CD4-positive, alpha-beta T cell treated with Interleukin-21 for 1 hour (primary cell): ENCODE data around the gene PLCG2.
"Not testable (repeated sequence)": the region's sequence is repeated elsewhere in the genome, so short reads cannot be mapped to it uniquely, and the experiment has no call there.

ENCODE experiments used
- DNase-seq: peaks from one replicate; pipeline ENCODE4 v3.0.0-alpha.2; 2020

Gene PLCG2

DNA sequence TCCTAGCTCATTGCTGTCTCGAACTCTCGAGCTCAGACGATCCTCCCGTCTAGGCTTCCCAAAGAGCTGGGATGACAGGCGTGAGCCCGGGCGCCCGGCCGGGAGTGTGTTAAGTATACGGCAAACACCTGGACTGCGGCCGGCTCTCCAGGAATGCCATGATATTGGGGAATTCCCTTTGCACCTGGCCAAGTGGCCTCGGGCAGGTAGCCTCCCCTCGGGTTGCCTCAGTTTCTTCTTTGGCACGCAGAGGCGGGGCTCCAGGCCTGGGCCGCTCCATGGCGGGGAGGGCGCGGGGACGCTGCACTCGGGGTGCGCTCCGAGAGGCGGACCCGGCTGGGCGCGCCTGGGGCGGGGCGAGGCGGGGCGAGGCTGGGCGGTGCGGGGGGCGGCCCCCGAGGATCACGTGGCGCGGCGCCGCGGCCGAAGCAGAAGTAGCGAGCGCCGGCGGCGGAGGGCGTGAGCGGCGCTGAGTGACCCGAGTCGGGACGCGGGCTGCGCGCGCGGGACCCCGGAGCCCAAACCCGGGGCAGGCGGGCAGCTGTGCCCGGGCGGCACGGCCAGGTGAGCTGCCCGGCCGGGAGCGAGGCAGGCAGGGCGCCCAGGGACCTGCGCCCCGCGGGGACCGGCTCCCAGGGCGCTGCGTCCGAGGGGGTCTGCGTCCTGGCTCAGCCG is at the start of gene PLCG2:
PLCG2 (plus strand) TSS at position 431 of the 675 bp plus-strand sequence. CDS start 6,699 bp downstream, outside the sequence.
- peak; percentile 72 for DNase-seq

DNA sequence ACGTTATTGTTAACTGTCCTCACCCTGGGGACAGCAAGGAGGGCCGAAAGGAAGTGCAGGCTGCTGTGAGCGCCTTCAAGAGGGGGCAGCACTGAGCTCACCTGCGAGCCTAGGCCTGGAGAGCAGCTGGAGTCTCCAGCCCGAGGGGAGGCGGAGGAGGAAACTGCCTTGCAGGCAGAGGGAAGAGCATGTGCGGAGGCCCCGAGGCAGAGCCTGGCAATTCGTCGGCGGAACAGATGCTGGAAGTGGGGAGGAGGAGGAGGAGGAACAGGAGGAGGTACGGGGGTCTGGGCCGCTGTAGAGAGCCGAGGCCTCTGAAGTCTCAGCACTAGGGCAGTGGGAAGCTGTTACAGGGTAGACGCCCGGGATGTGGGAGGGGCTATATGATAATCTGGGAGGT is 49.6 kb upstream of the PLCG2 start:
- DNase-seq: no peak

DNA sequence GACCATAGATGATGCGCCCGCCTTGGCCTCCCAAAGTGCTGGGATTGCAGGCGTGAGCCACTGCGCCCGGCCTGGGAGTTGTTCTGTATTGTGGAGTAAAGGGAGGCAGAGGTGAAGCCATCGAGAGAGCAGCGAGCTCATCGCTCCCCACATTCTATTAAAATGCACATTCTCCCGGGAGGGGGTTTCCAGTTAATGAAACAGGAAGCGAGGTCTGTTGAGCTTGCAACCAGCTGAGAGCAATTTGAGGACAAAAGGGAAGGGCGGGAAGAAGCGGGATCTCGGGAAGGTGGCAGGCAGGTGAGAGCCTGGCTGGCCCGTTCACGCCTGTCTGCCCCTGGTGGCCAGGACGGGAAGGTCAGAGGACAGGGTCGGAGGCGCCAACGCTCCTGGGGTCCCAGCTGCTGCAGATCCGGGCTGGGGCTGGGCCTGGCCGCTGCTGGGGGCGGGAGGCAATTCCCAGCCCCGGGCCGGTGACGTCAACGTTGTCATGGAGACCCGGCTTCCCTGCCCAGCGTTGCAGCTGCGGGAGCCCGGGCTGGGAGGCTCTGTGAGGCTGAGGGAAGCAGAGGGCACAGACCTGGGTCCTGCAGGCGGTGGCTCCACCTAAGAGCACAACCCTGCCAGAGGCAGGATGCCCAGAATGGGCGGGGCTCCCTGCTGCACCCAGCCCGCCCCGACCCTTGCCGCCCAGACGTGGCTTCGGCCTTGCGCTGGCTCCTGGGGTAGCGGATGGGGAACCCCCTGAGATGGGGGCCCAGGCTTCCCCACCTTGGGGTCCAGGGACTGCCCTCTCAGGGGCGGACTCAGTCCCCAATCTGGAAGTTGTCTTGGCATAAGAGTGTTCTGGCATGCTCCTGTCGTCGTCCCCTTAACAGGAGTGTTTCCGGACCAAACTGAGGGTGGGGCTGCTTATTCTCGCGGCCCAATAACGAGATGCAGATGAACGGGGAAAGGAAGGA is 48.7 kb upstream of the PLCG2 start:
- peak; percentile 69 for DNase-seq

DNA sequence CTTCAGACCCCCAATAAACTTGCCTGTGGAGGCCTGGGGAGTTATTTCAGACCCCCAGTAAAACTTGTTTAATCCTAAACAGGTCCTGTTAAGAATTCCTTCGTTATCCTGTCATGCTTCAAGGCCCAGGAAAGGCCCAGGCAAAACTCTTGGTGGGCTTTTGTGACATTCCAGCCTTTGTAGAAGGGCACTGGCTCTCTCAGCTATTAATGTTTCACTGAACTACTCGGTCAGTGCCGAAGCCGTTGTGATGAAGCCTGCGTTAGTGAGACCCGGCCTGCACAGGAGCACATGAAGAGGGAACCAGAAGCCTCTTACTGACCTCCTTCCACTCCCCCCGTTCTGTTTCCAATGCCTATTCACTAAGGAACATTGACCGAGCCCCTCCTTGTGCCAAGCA is 47.4 kb upstream of the PLCG2 start:
- DNase-seq: no peak

DNA sequence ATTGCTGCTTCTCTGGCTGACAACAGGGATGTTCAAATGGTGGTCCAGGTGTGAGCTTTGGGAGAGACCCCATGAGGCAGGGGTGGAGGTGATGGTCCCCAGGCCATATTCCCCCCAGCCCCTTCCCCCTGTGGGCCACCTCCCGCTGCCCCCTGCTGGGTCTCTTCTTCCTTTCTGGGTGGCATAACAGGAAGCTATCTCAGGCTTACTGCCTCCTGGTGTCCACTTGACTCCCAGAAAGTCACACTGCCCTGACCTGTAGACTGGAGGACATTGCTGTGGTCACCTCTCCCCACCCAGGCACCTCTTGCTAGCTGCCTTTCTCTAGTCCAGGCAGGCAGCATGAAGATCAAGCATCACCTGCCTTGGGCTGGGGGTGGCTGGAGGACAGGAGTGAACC is 46.4 kb upstream of the PLCG2 start:
- DNase-seq: no peak

DNA sequence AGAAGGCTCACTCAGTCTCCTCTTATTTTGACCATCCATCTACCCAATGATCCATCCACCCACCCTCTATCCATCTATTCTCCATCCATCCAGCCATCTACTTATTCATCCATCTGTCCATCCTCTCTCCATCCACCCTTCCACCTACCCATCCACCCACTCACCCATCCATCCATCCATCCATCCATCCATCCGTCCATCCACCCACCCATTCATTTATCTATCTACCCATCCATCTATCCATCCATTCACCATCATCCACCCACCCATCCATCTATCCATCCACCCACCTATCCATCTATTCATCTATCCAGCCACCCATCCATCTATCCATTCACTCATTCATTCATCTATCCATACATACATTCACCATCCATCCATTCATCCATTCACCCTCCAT is 45.8 kb upstream of the PLCG2 start:
- no peak for DNase-seq

DNA sequence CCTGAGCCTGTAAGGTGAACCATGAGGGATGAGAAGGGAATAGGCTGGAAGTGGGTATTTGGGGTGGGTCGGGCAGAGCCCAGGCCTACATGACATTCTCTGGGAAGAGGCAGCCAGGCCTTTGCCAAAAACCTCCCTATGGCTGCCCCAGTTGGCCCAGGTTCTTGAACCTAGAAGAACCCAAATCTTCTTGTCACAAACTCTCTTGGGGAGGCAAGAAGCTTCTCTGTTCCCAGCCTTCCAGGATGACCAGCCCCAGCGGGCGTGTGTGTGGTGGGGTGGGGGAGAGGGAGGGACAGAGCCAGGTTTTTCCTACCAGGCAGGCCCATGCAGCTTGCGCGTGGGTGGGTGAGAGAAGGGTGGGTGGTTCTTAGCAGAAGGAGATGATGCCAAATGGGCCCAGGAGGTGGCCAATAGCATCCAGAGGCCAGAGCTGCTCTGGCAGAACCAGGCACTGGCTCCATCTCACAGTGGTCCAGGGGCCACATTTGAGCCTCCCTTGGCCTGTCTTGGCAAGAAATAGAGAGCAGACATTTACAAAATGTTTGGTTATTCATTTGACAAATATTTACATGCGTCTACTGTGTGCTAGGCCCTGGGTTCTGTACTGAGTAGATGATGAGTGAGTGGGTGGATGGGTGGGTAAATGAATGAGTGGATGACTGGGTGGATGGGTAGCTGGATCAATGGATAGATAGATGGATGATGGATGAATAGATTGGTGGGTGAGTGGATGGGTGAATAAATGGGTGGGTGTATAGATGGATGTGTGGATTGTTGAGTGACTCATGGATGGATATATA is 44.3 kb upstream of the PLCG2 start:
- DNase-seq: no peak

DNA sequence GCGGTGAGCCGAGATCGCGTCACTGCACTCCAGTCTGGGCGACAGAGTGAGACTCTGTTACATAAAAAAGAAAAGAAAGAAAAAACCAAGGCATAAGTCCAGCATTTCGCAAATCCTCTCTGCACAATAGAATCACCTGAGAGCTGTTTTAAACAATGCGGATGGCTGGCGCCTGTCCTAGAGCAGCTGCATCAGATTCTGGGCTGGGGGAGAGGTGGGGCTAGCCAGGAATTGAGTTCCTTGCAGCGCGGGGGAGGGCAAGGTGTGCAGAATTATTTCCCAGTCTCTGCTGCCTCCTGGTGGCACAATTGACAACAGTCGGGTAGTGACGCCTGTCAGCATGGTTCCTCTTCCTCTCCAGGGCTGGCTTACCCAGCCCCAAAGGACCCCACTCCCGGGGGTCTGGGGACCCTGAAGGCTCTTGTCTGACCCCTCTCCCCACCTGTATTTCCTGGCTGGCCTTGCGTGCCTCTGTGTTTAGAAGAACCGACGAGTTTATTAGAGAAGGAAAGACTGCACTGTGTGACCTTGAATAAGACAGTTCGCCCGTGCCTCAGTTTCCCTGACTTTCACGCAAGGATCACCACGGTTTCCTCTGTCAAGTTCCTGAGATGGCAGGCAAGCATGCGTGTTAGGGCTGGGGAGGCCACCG is 41.1 kb upstream of the PLCG2 start:
- peak; percentile 88 for DNase-seq

DNA sequence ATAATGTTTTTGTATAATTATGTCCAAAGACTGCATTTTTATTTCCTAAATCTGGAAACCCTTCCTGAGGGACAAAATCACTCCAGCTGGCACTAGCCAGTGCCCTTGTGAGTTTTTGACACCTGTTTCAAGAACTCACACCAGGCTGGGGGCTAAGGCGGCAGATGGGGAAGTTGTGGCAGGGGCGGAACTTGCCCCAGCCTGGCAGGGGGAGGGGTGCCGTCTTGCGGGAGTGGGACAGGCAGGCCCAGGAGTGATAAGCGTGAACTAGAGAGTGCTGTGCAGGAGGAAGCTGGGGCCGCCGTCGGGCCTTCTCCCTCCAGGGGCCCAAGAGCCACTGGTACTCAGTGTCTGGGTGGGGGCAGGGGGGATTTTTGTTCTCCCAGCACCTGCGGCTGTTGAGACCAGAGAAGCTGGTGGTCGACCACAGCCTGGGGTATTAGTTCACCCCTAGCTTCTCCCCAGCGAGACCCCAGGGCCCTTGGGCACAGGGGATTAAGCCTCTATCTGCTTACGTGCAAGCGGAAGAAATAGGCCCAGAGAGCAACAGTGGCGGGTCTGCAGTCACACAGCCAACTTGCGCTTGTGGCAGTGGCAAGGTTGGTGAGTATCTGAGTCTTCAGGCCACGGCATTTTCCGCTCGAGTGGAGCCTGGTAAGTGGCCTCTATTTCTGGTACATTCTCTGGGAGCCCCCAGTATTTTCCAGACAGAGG is 40.2 kb upstream of the PLCG2 start:
- no peak for DNase-seq

DNA sequence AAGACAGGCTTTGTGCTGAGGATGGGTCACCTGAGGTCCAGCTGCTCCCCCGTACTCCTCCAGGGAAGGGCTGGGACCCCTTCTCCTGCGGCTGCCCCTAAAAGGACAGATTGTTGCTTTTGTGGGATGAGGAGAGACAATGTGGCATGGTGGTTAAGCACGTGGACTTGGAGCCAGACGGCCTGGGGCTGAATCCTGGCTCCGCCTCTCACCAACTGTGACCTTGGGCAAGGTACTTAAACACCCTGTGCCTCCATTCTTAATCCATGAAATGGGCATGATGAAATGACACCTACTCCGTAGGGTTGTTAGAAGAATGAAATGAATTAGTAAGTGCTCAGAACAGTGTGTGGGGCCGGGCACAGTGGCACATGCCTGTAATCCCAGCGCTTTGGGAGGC is 39.6 kb upstream of the PLCG2 start:
- no peak for DNase-seq

DNA sequence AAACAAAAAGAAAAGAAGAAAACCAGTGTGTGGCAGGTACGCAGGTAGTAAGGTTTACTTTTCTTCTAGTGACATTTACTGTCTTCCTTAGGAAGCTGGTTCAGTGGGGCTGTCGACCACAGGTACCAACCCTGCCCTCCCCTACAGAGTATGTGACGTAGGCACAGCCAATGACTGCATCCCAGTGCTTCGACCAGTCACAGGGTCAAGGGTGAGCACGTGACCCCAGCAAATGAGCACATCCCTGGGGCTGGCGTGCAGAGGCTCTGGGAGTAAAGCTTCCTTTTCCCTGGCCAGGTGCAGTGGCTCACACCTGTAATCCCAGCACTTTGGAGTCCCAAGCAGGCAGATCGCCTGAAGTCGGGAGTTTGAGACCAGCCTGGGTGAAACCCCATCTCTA is 38.9 kb upstream of the PLCG2 start:
- no peak for DNase-seq

DNA sequence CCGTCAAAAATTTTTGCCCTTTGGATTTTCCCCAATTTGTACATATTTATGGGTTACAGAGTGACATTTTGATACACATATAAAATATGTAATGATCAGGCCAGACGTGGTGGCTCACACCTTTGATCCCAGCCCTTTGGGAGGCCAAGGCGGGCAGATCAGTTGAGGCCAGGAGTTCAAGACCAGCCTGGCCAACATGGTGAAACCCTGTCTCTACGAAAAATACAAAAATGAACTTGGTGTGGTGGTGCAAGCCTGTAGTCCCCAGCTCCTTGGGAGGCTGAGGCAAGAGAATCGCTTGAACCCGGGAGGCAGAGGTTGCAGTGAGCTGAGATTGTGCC is 37.7 kb upstream of the PLCG2 start:
- not testable (repeated sequence) for DNase-seq

DNA sequence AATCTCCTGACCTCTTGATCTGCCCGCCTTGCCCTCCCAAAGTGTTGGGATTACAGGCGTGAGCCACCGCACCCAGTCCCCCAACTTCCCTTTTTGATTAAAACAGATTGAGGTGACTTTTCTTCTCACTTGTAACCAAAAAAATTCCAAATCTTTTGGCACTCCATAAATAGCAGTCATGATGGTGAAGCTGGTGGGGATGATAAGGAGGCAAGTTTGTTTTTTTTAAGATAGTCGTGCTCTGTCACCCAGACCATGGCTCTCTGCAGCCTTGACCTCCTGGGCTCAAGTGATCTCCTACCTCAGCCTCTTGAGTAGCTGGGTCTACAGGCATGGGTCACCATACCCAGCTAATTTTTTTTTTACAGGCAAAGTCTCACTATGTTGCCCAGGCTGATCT is 34.7 kb upstream of the PLCG2 start:
- no peak for DNase-seq

DNA sequence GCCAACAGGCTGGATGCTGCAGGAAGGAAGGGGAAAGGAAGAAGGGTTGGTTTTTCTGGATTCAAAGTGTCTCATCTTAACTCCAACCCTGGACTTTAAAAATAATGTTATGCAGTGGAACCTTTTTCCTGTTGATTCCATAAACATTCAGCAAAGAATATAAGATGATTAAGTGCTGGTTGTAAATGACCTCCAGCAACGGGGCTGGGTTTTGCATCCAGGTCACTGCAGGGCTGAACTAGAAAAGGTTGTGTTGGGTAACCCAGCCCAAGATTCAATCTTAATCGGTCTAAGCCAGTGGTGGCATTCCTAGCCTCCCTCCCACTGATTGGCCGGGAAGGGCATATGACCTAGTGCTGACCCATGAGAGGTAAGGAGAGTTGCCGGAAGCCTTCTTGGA is 34.2 kb upstream of the PLCG2 start:
- no peak for DNase-seq

DNA sequence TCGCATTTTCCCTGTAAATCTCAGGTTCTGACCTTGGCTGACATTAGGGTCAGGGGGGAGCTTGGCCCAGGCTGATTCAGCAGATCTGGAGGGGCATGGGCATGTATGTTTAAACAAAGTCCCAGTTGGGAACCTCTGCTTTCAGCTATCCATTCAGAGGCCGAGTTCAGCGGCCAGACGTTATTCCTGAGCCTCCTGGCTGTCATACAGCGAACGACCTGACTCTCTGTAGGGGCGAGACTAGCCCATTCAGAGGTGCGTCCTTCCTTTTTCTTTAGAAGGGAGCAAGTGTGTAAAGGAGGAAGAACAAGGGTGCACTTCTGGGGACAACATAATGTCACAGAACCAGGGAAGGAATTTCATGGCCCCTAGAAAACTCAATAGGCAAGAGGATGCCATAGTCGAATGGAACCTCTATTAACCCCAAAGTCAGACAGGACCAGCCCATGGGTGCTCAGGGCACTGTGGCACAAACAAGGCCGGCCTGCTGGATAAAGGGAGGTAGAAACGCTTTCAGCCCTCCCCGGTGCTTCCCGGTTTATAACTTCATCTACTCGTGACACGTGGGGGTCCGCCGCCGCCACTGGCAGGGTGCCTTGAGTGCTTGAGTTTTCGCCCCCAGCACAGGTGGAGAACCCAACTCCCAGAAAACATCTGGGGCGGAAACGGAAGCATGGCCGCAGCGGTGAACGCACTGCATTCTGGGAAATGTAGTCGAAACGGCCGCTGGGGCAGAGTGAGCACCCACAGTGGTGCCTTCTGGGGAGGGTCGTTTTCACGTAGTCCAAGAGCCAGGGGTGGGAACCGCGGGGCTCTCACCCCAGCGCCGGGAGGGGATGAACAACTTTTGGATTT is 33.2 kb upstream of the PLCG2 start:
- DNase-seq: peak; percentile 80

DNA sequence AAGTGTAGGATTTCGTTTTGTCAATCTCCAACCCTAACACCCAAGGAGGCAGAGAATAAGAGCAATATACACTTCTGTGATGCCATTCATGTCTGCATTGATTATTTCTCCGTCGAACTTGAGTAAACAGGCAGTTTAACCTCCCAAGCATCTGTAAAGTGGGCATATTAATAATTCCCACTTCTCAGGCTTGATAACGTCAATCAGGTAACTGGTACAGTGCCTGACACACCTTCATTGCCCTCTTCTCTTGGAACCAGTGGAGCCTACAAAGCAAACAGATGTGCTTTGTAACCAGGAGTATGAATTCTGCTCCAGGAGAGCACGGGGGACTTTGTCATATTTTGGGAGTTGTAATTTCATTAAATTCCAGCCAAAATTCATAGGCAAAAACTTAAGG is 32.5 kb upstream of the PLCG2 start:
- no peak for DNase-seq

DNA sequence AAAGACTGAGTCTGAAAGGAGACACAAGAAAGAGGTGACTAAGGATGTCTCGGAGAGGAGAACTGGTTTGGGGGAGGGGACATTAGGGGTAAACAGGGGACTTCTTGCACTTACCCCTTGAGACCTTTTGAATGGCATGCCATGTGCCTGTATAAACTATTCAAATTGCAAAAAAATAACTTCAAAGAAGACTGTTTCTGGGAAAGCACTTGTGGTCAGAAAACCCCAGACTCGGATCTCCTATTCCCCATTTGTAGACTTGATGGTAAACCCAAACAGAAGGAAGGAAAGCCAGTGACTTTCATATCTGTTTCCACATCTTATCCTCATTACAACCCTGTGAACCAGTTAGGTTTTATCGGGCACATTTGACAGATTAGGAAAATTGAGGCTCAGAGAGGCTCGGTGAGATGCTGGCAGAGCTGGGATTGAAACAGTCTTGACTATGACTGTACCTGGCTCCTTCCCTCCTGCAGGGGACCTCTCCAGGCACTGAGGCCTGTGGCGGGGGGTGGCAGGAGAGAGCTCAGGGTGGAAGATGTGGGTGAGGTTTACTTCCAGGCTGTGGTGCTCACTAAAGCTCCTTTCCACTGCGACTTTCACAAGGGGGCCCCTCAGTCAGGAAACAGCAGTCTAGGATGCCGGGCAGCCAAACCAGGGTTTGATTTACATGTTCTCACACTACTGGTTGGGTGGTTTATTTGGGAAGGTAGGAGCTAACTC is 30.5 kb upstream of the PLCG2 start:
- DNase-seq: no peak

DNA sequence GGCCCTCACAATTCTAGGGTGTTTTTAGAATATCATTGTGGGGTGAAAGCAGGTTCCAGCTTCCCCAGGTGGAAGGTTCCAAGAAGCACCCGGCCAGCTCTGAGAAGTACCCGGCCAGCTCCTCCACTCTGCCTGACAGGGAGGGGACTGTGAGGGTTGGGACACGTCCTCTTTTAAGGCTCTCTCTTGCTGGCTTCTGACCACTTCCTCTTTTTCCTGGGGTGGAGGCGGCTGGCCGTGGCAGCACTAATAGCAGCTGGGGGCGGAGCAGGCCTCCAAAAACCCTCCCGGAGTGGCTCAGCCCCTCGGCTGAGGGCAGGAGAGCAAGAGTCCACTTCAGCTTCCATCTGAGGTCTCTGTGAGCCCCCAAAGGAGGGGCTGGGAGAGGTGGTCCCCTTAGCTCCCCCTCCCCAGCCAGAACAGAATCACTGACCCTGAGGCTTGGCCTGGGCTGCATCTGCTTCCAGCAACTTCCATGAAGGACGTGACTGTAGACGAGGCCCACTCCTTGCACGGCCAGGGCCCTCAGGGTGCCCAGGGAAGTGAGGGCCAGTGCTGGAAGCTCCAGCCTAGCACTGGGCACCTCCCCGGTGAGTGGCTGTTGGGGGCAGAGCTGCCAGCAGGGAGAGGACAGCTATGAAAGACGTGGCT is 26.7 kb upstream of the PLCG2 start:
- peak; percentile 30 for DNase-seq

DNA sequence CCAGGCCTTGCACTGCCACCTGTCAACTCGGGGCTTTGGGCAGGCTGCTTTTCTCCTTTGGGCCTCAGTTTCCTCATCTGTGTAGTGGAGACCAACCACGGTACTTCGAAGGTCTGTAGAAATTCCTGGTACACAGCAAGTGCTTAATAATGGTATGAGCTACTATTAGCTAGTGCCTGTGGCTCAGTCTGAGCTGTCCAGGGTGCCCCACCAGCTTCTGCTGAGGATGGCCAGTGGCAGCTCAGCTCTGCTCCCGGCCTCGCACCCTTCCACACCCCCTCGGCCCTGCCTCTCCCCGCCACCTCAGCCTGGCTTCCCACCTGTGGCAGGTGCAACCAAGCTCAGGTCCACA is 26.2 kb upstream of the PLCG2 start:
- DNase-seq: no peak

DNA sequence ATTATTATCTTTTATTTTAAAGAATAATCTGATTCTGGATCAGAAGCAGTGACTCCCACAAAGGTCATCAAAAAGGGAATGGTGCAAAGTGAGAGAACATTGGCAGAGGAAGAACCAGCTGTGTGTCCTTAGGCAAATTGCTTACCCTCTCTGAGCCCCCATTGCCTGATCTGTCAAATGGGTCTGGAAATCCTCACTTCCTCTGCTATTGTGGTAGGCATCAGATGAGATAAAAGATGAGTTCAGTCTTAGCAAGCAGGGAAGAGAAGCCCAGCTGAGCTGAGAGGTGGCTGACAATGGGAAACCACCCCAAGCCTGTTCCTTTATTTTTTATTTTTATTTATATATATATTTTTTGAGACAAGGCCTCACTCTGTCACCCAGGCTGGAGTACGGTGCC is 24.2 kb upstream of the PLCG2 start:
- no peak for DNase-seq
